HEK293 (cell line): ENCODE results near the gene WDFY2.
A peak's percentile ranks its signal among the peaks of the same experiment; 100 is the strongest.

Experiments
- HOXA7 ChIP-seq: sonication (generic); formaldehyde crosslinking; IDR thresholded peaks from 2 replicates; pipeline ENCODE4 v1.8.1; 2022; ENCODE audit warnings: missing genetic modification reagents, borderline replicate concordance
- KLF16 ChIP-seq: fragments of 450-650 bp; formaldehyde crosslinking; IDR thresholded peaks from 2 replicates; pipeline ENCODE4 v1.5.1; 2017; ENCODE audit warnings: missing biosample characterization, missing genetic modification characterization
- KLF9 ChIP-seq: fragments of 450-650 bp; formaldehyde crosslinking; IDR thresholded peaks from 2 replicates; pipeline ENCODE4 v1.5.1; 2016; ENCODE audit warnings: missing biosample characterization, missing genetic modification characterization, low read depth
- MEIS1 ChIP-seq: sonication (generic); formaldehyde crosslinking; IDR thresholded peaks from 2 replicates; pipeline ENCODE4 v1.8.1; 2022; ENCODE audit warnings: missing genetic modification reagents, mild to moderate bottlenecking, borderline replicate concordance
- RBAK ChIP-seq: fragments of 450-650 bp; formaldehyde crosslinking; IDR thresholded peaks from 2 replicates; pipeline ENCODE4 v1.5.1; 2016; ENCODE audit warnings: missing biosample characterization, missing genetic modification characterization
- SALL2 ChIP-seq: fragments of 450-650 bp; formaldehyde crosslinking; IDR thresholded peaks from 2 replicates; pipeline ENCODE4 v1.5.0; 2017; ENCODE audit warnings: missing biosample characterization, mild to moderate bottlenecking, missing genetic modification characterization, borderline replicate concordance
- SCRT2 ChIP-seq: fragments of 450-650 bp; formaldehyde crosslinking; IDR thresholded peaks from 2 replicates; pipeline ENCODE4 v1.5.1; 2016; ENCODE audit warnings: missing biosample characterization, missing genetic modification characterization
- TRIM28 ChIP-seq: IDR thresholded peaks from 2 replicates; pipeline ENCODE4 v1.6.1; 2011; ENCODE audit warnings: low read length, control low read depth, borderline replicate concordance
- ZNF112 ChIP-seq: fragments of 450-650 bp; formaldehyde crosslinking; IDR thresholded peaks from 2 replicates; pipeline ENCODE4 v1.5.0; 2017; ENCODE audit warnings: missing biosample characterization, missing genetic modification characterization
- ZNF138 ChIP-seq: fragments of 450-650 bp; formaldehyde crosslinking; IDR thresholded peaks from 2 replicates; pipeline ENCODE4 v1.5.1; 2016; ENCODE audit warnings: missing biosample characterization, missing genetic modification characterization, borderline replicate concordance
- ZNF23 ChIP-seq: fragments of 450-650 bp; formaldehyde crosslinking; IDR thresholded peaks from 2 replicates; pipeline ENCODE4 v1.5.1; 2016; ENCODE audit warnings: missing biosample characterization, missing genetic modification characterization, borderline replicate concordance
- ZNF274 ChIP-seq, 2 experiments: fragments of 200-500 bp in 1 of 2; fragments of 450-650 bp in 1 of 2; sonication (Bioruptor generic) in 1 of 2; formaldehyde crosslinking in 1 of 2; IDR thresholded peaks; 2 replicates each; pipeline versions ENCODE4 v1.5.1 to v1.6.1; 2014 to 2016; ENCODE audit warnings: borderline replicate concordance in 1 of 2, inconsistent platforms in 1 of 2, low read length in 1 of 2, missing biosample characterization in 1 of 2, missing genetic modification characterization in 1 of 2
- ZNF292 ChIP-seq: fragments of 450-650 bp; formaldehyde crosslinking; IDR thresholded peaks from 2 replicates; pipeline ENCODE4 v1.5.1; 2016; ENCODE audit warnings: low read depth, missing biosample characterization, missing genetic modification characterization, borderline replicate concordance
- ZNF324 ChIP-seq: fragments of 450-650 bp; formaldehyde crosslinking; IDR thresholded peaks from 2 replicates; pipeline ENCODE4 v1.5.1; 2016; ENCODE audit warnings: missing biosample characterization, missing genetic modification characterization
- ZNF394 ChIP-seq: fragments of 450-650 bp; formaldehyde crosslinking; IDR thresholded peaks from 2 replicates; pipeline ENCODE4 v1.5.1; 2016; ENCODE audit warnings: missing biosample characterization, missing genetic modification characterization, mild to moderate bottlenecking, moderate library complexity, borderline replicate concordance
- ZNF473 ChIP-seq: fragments of 450-650 bp; formaldehyde crosslinking; IDR thresholded peaks from 2 replicates; pipeline ENCODE4 v1.5.1; 2017; ENCODE audit warnings: missing biosample characterization, missing genetic modification characterization
- ZNF521 ChIP-seq: fragments of 450-650 bp; formaldehyde crosslinking; IDR thresholded peaks from 2 replicates; pipeline ENCODE4 v1.5.1; 2017; ENCODE audit warnings: missing biosample characterization, mild to moderate bottlenecking, missing genetic modification characterization
- ZNF555 ChIP-seq: fragments of 450-650 bp; formaldehyde crosslinking; conservative IDR thresholded peaks from 2 replicates; pipeline ENCODE4 v1.5.1; 2017; ENCODE audit warnings: missing biosample characterization, mild to moderate bottlenecking, missing genetic modification characterization, inconsistent platforms
- ZNF571 ChIP-seq: fragments of 450-650 bp; formaldehyde crosslinking; IDR thresholded peaks from 2 replicates; pipeline ENCODE4 v1.5.0; 2017; ENCODE audit warnings: missing biosample characterization, missing genetic modification characterization
- ZNF610 ChIP-seq: fragments of 450-650 bp; formaldehyde crosslinking; IDR thresholded peaks from 2 replicates; pipeline ENCODE4 v1.5.1; 2016; ENCODE audit warnings: missing biosample characterization, missing genetic modification characterization, borderline replicate concordance
- ZNF645 ChIP-seq: fragments of 450-650 bp; formaldehyde crosslinking; IDR thresholded peaks from 2 replicates; pipeline ENCODE4; 2016; ENCODE audit warnings: missing biosample characterization, missing genetic modification characterization
- ZNF704 ChIP-seq: fragments of 450-650 bp; formaldehyde crosslinking; IDR thresholded peaks from 2 replicates; pipeline ENCODE4 v1.5.1; 2016; ENCODE audit warnings: missing biosample characterization, missing genetic modification characterization
- TF ChIP-seq, protein P1 (sequence below): fragments of 450-650 bp; formaldehyde crosslinking; IDR thresholded peaks from 2 replicates; pipeline ENCODE4 v1.5.1; 2017; ENCODE audit warnings: missing biosample characterization, missing genetic modification characterization
- TF ChIP-seq, protein P2 (sequence below): fragments of 450-650 bp; formaldehyde crosslinking; IDR thresholded peaks from 2 replicates; pipeline ENCODE4 v1.5.1; 2016; ENCODE audit warnings: missing biosample characterization, missing genetic modification characterization
- TF ChIP-seq, protein P3 (sequence below): fragments of 450-650 bp; formaldehyde crosslinking; IDR thresholded peaks from 2 replicates; pipeline ENCODE4 v1.5.1; 2016; ENCODE audit warnings: missing biosample characterization, missing genetic modification characterization

WDFY2 gene

GRCh38 chr13:51638216-51638871, 54.1 kb downstream of the WDFY2 start (continued):
- TF ChIP-seq ZNF274 (IDR thresholded peaks at IDR 0.05; ENCODE audit: low read length) (no peak), ZNF274 (tag by site-specific recombination; IDR thresholded peaks at IDR 0.05; ENCODE audit: borderline replicate concordance) (no peak), KLF9 (no peak), SCRT2 (tag by site-specific recombination) (no peak), ZNF610 (tag by site-specific recombination) (no peak), TRIM28 (no peak), KLF16 (tag by site-specific recombination) (no peak), ZNF292 (tag by site-specific recombination) (no peak), ZNF571 (tag by site-specific recombination) (no peak), ZNF112 (tag by site-specific recombination) (no peak), SALL2 (tag by site-specific recombination) (no peak), ZNF521 (no peak), ZNF473 (tag by site-specific recombination) (no peak), ZNF394 (tag by site-specific recombination) (peak; percentile 35; the same call in 1 of the 2 replicates), MEIS1 (CRISPR knock-in tag) (no peak), RBAK (no peak), ZNF138 (tag by site-specific recombination) (no peak), HOXA7 (CRISPR knock-in tag) (no peak), ZNF645 (tag by site-specific recombination) (no peak), ZNF555 (tag by site-specific recombination) (no peak), ZNF324 (tag by site-specific recombination) (no peak), ZNF23 (tag by site-specific recombination) (no peak), ZNF704 (tag by site-specific recombination) (no peak)
- TF ChIP-seq, protein P1, sequence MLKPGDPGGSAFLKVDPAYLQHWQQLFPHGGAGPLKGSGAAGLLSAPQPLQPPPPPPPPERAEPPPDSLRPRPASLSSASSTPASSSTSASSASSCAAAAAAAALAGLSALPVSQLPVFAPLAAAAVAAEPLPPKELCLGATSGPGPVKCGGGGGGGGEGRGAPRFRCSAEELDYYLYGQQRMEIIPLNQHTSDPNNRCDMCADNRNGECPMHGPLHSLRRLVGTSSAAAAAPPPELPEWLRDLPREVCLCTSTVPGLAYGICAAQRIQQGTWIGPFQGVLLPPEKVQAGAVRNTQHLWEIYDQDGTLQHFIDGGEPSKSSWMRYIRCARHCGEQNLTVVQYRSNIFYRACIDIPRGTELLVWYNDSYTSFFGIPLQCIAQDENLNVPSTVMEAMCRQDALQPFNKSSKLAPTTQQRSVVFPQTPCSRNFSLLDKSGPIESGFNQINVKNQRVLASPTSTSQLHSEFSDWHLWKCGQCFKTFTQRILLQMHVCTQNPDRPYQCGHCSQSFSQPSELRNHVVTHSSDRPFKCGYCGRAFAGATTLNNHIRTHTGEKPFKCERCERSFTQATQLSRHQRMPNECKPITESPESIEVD = peak; percentile 100
- TF ChIP-seq, protein P2, sequence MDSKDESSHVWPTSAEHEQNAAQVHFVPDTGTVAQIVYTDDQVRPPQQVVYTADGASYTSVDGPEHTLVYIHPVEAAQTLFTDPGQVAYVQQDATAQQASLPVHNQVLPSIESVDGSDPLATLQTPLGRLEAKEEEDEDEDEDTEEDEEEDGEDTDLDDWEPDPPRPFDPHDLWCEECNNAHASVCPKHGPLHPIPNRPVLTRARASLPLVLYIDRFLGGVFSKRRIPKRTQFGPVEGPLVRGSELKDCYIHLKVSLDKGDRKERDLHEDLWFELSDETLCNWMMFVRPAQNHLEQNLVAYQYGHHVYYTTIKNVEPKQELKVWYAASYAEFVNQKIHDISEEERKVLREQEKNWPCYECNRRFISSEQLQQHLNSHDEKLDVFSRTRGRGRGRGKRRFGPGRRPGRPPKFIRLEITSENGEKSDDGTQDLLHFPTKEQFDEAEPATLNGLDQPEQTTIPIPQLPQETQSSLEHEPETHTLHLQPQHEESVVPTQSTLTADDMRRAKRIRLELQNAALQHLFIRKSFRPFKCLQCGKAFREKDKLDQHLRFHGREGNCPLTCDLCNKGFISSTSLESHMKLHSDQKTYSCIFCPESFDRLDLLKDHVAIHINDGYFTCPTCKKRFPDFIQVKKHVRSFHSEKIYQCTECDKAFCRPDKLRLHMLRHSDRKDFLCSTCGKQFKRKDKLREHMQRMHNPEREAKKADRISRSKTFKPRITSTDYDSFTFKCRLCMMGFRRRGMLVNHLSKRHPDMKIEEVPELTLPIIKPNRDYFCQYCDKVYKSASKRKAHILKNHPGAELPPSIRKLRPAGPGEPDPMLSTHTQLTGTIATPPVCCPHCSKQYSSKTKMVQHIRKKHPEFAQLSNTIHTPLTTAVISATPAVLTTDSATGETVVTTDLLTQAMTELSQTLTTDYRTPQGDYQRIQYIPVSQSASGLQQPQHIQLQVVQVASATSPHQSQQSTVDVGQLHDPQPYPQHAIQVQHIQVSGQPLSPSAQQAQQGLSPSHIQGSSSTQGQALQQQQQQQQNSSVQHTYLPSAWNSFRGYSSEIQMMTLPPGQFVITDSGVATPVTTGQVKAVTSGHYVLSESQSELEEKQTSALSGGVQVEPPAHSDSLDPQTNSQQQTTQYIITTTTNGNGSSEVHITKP (tag by site-specific recombination) = no peak
- TF ChIP-seq, protein P3, sequence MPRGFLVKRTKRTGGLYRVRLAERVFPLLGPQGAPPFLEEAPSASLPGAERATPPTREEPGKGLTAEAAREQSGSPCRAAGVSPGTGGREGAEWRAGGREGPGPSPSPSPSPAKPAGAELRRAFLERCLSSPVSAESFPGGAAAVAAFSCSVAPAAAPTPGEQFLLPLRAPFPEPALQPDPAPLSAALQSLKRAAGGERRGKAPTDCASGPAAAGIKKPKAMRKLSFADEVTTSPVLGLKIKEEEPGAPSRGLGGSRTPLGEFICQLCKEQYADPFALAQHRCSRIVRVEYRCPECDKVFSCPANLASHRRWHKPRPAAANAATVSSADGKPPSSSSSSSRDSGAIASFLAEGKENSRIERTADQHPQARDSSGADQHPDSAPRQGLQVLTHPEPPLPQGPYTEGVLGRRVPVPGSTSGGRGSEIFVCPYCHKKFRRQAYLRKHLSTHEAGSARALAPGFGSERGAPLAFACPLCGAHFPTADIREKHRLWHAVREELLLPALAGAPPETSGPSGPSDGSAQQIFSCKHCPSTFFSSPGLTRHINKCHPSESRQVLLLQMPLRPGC = peak; percentile 96
